Urothelium cell line (cell line): ENCODE measurements around the gene UBE2D2.

Source experiments
- DNase-seq: peaks from one replicate; pipeline ENCODE4 v3.0.0; 2011; ENCODE audit warnings: low spot score, mixed read lengths
- FAIRE-seq: peaks from 2 replicates; lab custom pipeline; 2011; peaks lifted over from hg19 to GRCh38; lab: Jason Lieb, UNC

UBE2D2 gene

GRCh38 chr5:139658928-139659667 lies 98.0 kb downstream of the UBE2D2 start:
- no peak for FAIRE-seq
- peak; percentile 54 for DNase-seq

GRCh38 chr5:139659695-139660101 lies 98.6 kb downstream of the UBE2D2 start:
- DNase-seq (no peak), FAIRE-seq (no peak)

GRCh38 chr5:139660105-139660922 lies 99.2 kb downstream of the UBE2D2 start:
- no peak for DNase-seq
- no peak for FAIRE-seq

- DNase-seq (peak; percentile 86), FAIRE-seq (no peak)
Observed at GRCh38 chr5:139660923-139661814, 100.0 kb downstream of the UBE2D2 start.

DNA sequence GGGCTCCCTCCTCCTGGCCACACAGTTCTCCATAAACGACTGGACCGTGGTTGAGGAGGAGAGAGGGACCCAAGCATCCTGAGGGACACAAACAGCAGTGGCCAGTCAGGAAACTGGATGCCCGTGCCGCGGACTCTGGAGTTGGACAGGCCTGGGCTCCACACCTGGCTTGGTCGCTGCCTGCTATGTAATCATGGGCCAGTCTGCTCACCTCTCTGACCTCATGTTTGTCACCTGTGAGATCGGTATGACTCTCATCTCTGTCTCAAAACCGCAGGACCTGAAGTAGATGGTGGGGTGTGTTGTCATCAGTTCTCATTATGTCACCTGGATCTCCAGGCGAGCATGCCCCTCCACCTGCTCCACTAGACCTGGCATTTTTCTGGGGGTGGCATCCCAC lies 101.5 kb downstream of the UBE2D2 start:
- DNase-seq (no peak), FAIRE-seq (no peak)

DNA sequence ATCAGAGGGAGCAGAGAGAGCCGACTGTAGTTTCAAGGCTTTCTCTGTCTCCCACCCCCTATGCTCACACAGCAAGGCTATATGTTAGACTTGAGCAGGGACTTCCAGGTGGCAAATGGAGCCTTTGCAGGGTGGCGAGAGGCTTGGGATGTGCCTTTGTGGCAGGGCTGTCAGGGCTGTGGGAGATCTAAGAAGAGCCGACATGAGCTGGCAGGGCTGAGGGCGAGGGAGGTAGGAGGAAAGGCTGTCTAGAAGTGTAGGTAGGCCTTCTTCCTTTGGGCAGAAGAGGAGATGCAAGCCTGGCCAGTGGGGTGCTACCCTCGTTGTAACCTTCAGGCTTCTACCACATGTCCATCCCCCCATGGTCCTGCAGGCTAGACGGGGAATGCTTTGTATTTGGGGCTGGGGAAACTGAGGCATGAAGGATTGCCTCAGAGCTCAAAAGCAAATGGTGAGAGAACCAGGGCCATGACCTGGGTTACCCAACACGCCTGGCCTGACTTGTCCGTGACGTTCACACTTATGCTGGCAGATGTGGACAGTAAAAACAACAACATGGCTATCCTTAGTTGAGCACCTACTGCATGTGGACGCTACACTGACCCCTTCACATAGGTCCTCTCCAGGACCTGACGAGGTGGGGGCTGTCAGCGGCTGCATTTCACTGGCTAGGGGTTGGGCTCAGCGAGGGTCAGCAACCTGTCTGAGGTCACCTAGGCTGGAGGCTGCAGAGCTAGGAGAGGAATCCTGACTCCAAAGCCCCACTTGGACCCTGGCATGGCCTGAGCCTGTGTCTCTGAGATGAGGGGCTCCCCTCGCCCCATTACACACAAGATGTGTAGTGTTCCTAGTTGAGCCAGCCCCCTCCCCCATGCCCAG lies 102.3 kb downstream of the UBE2D2 start:
- DNase-seq, result no peak
- FAIRE-seq, result no peak

- no peak for DNase-seq
- no peak for FAIRE-seq
Observed at GRCh38 chr5:139664086-139664693, 103.1 kb downstream of the UBE2D2 start.

- DNase-seq (no peak), FAIRE-seq (no peak)
Observed at GRCh38 chr5:139664727-139665351, 103.7 kb downstream of the UBE2D2 start.

GRCh38 chr5:139665626-139666025 lies 104.5 kb downstream of the UBE2D2 start:
- no peak for DNase-seq
- FAIRE-seq, result no peak

GRCh38 chr5:139666551-139666950 lies 105.4 kb downstream of the UBE2D2 start:
- no peak for DNase-seq
- FAIRE-seq, result no peak

GRCh38 chr5:139667001-139667729 lies 106.0 kb downstream of the UBE2D2 start:
- FAIRE-seq, result no peak
- no peak for DNase-seq

DNA sequence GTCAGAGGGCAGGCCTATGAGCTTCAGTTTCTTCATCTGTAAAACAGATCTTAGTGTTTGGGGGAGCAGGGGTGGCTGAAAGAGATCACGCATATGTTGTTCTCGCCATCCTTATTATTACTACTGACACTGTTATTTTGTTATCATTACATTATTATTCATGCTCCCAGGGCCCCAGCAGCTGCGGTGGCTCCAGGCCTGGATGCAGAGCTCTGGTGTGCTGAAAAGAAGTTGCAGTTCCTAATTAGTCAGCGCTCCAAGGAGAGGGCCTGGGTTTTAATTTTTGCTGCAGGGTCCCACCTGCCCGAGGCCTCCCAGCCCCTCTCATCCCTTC lies 106.6 kb downstream of the UBE2D2 start:
- FAIRE-seq (no peak), DNase-seq (no peak)

- no peak for DNase-seq
- no peak for FAIRE-seq
Observed at GRCh38 chr5:139668064-139668880, 107.1 kb downstream of the UBE2D2 start.

DNA sequence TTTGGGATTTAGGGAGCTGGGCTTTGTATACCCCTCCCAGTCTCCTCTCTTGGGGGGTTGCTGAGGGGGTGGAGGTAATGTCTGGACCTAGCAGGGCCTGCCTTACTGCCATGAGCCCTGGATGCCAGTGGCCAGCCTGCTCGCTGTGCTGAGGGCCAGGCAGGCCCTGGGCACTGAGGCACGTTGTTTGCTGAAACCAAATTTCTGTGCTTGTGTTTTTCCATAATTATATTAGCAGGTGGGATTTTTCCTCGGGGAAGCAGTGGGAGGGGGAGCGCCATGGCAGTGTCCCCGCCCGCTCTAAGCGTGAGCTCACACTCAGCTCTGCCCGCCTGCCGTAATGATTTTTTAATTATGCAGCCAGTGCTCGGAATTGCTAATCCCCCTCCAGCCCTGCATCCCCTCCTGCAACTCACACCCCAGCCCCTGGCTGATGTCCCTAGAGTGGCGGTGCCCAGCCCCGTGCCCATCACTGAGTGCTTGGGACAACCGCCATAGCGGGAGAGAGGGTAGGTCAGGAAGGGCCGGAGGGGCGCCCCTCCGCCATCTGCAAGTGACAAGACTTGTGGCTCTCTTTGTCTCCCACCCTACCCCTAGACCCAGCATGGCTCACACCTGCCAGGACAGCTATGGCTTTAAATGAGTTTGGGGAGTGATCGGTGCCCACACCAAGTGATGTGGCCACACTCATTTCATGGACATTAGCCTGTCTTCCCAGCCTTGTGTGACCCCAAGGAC lies 108.0 kb downstream of the UBE2D2 start:
- FAIRE-seq, result no peak
- no peak for DNase-seq

GRCh38 chr5:139669662-139670368 lies 108.7 kb downstream of the UBE2D2 start:
- FAIRE-seq (no peak), DNase-seq (no peak)

GRCh38 chr5:139670369-139671095 lies 109.4 kb downstream of the UBE2D2 start:
- DNase-seq, result peak; percentile 23
- FAIRE-seq, result no peak
